ENCODE measurements around the gene ANO3.

- TF ChIP-seq, protein P1, sequence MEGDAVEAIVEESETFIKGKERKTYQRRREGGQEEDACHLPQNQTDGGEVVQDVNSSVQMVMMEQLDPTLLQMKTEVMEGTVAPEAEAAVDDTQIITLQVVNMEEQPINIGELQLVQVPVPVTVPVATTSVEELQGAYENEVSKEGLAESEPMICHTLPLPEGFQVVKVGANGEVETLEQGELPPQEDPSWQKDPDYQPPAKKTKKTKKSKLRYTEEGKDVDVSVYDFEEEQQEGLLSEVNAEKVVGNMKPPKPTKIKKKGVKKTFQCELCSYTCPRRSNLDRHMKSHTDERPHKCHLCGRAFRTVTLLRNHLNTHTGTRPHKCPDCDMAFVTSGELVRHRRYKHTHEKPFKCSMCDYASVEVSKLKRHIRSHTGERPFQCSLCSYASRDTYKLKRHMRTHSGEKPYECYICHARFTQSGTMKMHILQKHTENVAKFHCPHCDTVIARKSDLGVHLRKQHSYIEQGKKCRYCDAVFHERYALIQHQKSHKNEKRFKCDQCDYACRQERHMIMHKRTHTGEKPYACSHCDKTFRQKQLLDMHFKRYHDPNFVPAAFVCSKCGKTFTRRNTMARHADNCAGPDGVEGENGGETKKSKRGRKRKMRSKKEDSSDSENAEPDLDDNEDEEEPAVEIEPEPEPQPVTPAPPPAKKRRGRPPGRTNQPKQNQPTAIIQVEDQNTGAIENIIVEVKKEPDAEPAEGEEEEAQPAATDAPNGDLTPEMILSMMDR (IDR thresholded peaks at IDR 0.05), result no peak
- no peak for TF ChIP-seq POLR2A (IDR thresholded peaks at IDR 0.05)
Observed at GRCh38 chr11:26420331-26420730, 88.4 kb downstream of the ANO3 start.
